IMR-90 (cell line): ENCODE data around the gene KLF7. TPM values are rescaled to one million over a fixed set of nuclear protein-coding genes. Genes with fewer than 3 reads are reported as not detected.

Experiments used
- ATAC-seq: fragments of 200-7000 bp; cut with Tn5 transposase; 2 replicates; pipeline ENCODE4 v1.9.1; 2020; ENCODE audit warnings: low read depth, mild to moderate bottlenecking, moderate library complexity
- BruUV-seq: library from RNA; stranded (reverse); fragments of 400-500 nt; replicated peaks from 2 replicates; lab custom pipeline; 2021; lab: Mats Ljungman, UMichigan
- CTCF ChIA-PET: fragments of 300-600 bp; formaldehyde crosslinking; extraction: SDS; loops from one replicate; lab custom pipeline; 2021; ENCODE audit warnings: antibody characterized with exemption; lab: Yijun Ruan, JAX
- POLR2A ChIA-PET: fragments of 300-600 bp; sonication (Branson Sonifier 250); formaldehyde crosslinking; loops from one replicate; lab custom pipeline; 2022; ENCODE audit warnings: antibody characterized with exemption; ENCODE audit not compliant: unreplicated experiment; lab: Charles Lee
- DNase-seq: peaks from one replicate; pipeline ENCODE4 v3.0.0; 2013
- H2AFZ ChIP-seq: replicated peaks from 2 replicates; pipeline ENCODE3; 2013; ENCODE audit warnings: low read length, mild to moderate bottlenecking; ENCODE audit not compliant: poor library complexity
- H2AK5ac ChIP-seq: 2 replicates; pipeline ENCODE4 v1.6.1; 2013; ENCODE audit warnings: low read depth, low read length, inconsistent platforms
- H2AK9ac ChIP-seq: replicated peaks from 2 replicates; pipeline ENCODE3; 2013; ENCODE audit warnings: mild to moderate bottlenecking, low read depth, low read length, moderate library complexity; ENCODE audit not compliant: poor library complexity
- H2BK120ac ChIP-seq: 2 replicates; pipeline ENCODE4 v1.6.1; 2013; ENCODE audit warnings: low read depth, low read length, inconsistent platforms
- H2BK15ac ChIP-seq: 3 replicates; pipeline ENCODE4 v1.6.1; 2013; ENCODE audit warnings: low read depth, low read length, inconsistent platforms
- H2BK20ac ChIP-seq: 2 replicates; pipeline ENCODE4 v1.6.1; 2013; ENCODE audit warnings: low read depth, mild to moderate bottlenecking, inconsistent platforms, low read length, moderate library complexity
- H2BK5ac ChIP-seq: 2 replicates; pipeline ENCODE4 v1.6.1; 2013; ENCODE audit warnings: mild to moderate bottlenecking, low read depth, low read length, inconsistent platforms; ENCODE audit not compliant: poor library complexity, severe bottlenecking
- H3K14ac ChIP-seq: replicated peaks from 2 replicates; pipeline ENCODE4 v1.6.1; 2013; ENCODE audit warnings: low read depth, low read length, inconsistent platforms
- H3K18ac ChIP-seq: 2 replicates; pipeline ENCODE4 v1.6.1; 2013; ENCODE audit warnings: low read depth, low read length, control low read depth
- H3K23ac ChIP-seq: 2 replicates; pipeline ENCODE4 v1.6.1; 2013; ENCODE audit warnings: low read depth, low read length, inconsistent platforms
- H3K27ac ChIP-seq: 2 replicates; pipeline ENCODE4 v1.5.1; 2013; ENCODE audit warnings: mild to moderate bottlenecking, control low read depth, low read length; ENCODE audit not compliant: insufficient read depth
- H3K27me3 ChIP-seq: 2 replicates; pipeline ENCODE4 v1.6.1; 2013; ENCODE audit warnings: low read length; ENCODE audit not compliant: control insufficient read depth, insufficient read depth
- H3K36me3 ChIP-seq: 2 replicates; pipeline ENCODE4 v1.6.1; 2013; ENCODE audit warnings: low read length, mixed read lengths; ENCODE audit not compliant: control insufficient read depth, insufficient read depth
- H3K4ac ChIP-seq: 2 replicates; pipeline ENCODE4 v1.6.1; 2013; ENCODE audit warnings: low read depth, low read length, inconsistent platforms
- H3K4me1 ChIP-seq: 2 replicates; pipeline ENCODE4 v1.6.1; 2013; ENCODE audit warnings: low read length, mixed read lengths; ENCODE audit not compliant: control insufficient read depth, insufficient read depth
- H3K4me2 ChIP-seq: 2 replicates; pipeline ENCODE4 v1.6.1; 2013; ENCODE audit warnings: low read depth, mild to moderate bottlenecking, control low read depth, low read length, moderate library complexity
- H3K4me3 ChIP-seq: 2 replicates; pipeline ENCODE4 v1.5.1; 2013; ENCODE audit warnings: low read depth, mild to moderate bottlenecking, control low read depth, low read length, moderate library complexity; ENCODE audit not compliant: insufficient read depth
- H3K56ac ChIP-seq: 2 replicates; pipeline ENCODE4 v1.6.1; 2013; ENCODE audit warnings: low read length, inconsistent platforms; ENCODE audit not compliant: insufficient read depth; ENCODE audit errors: extremely low read depth
- H3K79me1 ChIP-seq, 2 experiments: 2 replicates each; pipeline ENCODE4 v1.6.1; 2013; ENCODE audit warnings: low read length in 2 of 2, inconsistent platforms in 1 of 2, low read depth in 1 of 2
- H3K9ac ChIP-seq: 2 replicates; pipeline ENCODE4 v1.6.1; 2013; ENCODE audit warnings: low read depth, low read length, control low read depth
- H3K9me1 ChIP-seq: 2 replicates; pipeline ENCODE4 v1.6.1; 2013; ENCODE audit warnings: low read length, inconsistent platforms; ENCODE audit not compliant: insufficient read depth
- H3K9me3 ChIP-seq: 2 replicates; pipeline ENCODE4 v1.6.1; 2013; ENCODE audit warnings: low read length; ENCODE audit not compliant: control insufficient read depth, insufficient read depth
- H4K20me1 ChIP-seq: 2 replicates; pipeline ENCODE4 v1.6.1; 2013; ENCODE audit warnings: low read length, inconsistent platforms; ENCODE audit not compliant: insufficient read depth
- H4K5ac ChIP-seq: 2 replicates; pipeline ENCODE4 v1.6.1; 2013; ENCODE audit warnings: mild to moderate bottlenecking, low read depth, low read length, control low read depth
- H4K8ac ChIP-seq, 2 experiments: 2 replicates each; pipeline ENCODE4 v1.6.1; 2013; ENCODE audit warnings: low read depth in 2 of 2, low read length in 2 of 2, control low read depth in 1 of 2, inconsistent platforms in 1 of 2
- H4K91ac ChIP-seq: 2 replicates; pipeline ENCODE4 v1.6.1; 2013; ENCODE audit warnings: low read depth, low read length, inconsistent platforms; ENCODE audit not compliant: insufficient read depth
- CEBPB ChIP-seq: IDR thresholded peaks from 2 replicates; pipeline ENCODE4 v1.6.1; 2012; ENCODE audit warnings: low read depth, low read length, improper control_type of control experiment
- CHD1 ChIP-seq: IDR thresholded peaks from 2 replicates; pipeline ENCODE4 v1.6.1; 2012; ENCODE audit warnings: low read depth, low read length, improper control_type of control experiment
- MAFK ChIP-seq: IDR thresholded peaks from 2 replicates; pipeline ENCODE4 v1.6.1; 2012; ENCODE audit warnings: low read depth, low read length, improper control_type of control experiment
- MXI1 ChIP-seq: IDR thresholded peaks from 2 replicates; pipeline ENCODE4 v1.6.1; 2012; ENCODE audit warnings: low read depth, mild to moderate bottlenecking, low read length, moderate library complexity, borderline replicate concordance
- POLR2A ChIP-seq: IDR thresholded peaks from 2 replicates; pipeline ENCODE4 v1.6.1; 2012; ENCODE audit warnings: mild to moderate bottlenecking, low read depth, low read length
- RFX5 ChIP-seq: IDR thresholded peaks from 2 replicates; pipeline ENCODE4 v1.8.0; 2012; ENCODE audit warnings: low read depth, mild to moderate bottlenecking, low read length, moderate library complexity
- WGBS, 2 experiments: methylation state at CpG; one replicate each; pipeline versions ENCODE4 v1.1.5 to v1.1.7; 2013; ENCODE audit warnings: missing lambda C conversion rate in 2 of 2; ENCODE audit not compliant: insufficient read length in 1 of 2; ENCODE audit errors: extremely low coverage in 2 of 2; 5-methylcytosine and 5-hydroxymethylcytosine counted together
- dilution Hi-C: fragments of 300-500 bp; cut with HindIII; formaldehyde crosslinking; loops from one replicate; pipeline ENCODE4 v1.14.3; 2018; ENCODE audit warnings: low sequenced_read_pairs; ENCODE audit not compliant: unreplicated experiment
- in situ Hi-C: fragments of 300-500 bp; cut with MboI; formaldehyde crosslinking; loops from 3 replicates; pipeline ENCODE4 v1.14.3; 2019; ENCODE audit warnings: low sequenced_read_pairs, inconsistent platforms, mixed read lengths
- intact Hi-C: fragments of 100-400 bp; cut with micrococcal nuclease; formaldehyde crosslinking; loops from 2 replicates; pipeline ENCODE4 v1.10.0; 2022
- polyA plus RNA-seq, 3 experiments: library from polyadenylated mRNA; depleted of rRNA; stranded (reverse); fragments of >200 nt; gene quantifications; 2 replicates each; pipeline ENCODE4 v1.2.3, GENCODE V29; 2012; ENCODE audit warnings: low replicate concordance in 1 of 3
- total RNA-seq: library from RNA; depleted of rRNA; stranded (reverse); fragments of >200 nt; gene quantifications from 2 replicates; pipeline ENCODE4 v1.2.3, GENCODE V29; 2012
- TF ChIP-seq, protein P1 (sequence below): conservative IDR thresholded peaks from 2 replicates; pipeline ENCODE4 v1.5.1; 2012; ENCODE audit warnings: mild to moderate bottlenecking, low read depth, low read length, improper control_type of control experiment
- TF ChIP-seq, protein P2 (sequence below): fragments of 150-350 bp; IDR thresholded peaks from 2 replicates; pipeline ENCODE4 v1.6.1; 2016; ENCODE audit warnings: low read depth, mild to moderate bottlenecking, low read length, moderate library complexity, borderline replicate concordance
- TF ChIP-seq, protein P3 (sequence below): fragments of 150-350 bp; IDR thresholded peaks from 2 replicates; pipeline ENCODE4 v1.6.1; 2017; ENCODE audit warnings: mild to moderate bottlenecking, antibody characterized with exemption, low read length, low read depth

Gene KLF7
- total and polyA plus RNA-seq, 2 of the 4 experiments (the other 2 are of a cell fraction): 23.1 to 28.5 TPM

DNA sequence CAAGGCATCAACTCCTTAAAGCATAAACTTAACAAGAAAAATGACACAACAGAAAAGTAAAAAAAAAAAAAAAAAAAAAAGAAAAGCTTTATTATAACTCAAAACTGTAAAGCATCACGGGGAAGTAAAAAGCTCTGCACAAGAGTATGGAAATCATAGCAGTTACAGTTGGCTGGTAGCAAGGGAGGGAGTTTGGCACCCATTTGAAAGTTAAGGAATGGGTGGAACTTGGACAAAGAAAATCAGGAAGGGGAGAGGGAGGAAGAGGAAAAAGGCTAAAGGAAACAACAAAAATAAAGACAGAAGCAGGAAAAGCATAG lies 8.6 kb downstream of the KLF7 start:
- ATAC-seq: no peak
- Histone ChIP-seq H3K18ac (no peak overlapping the region), H3K14ac (no peak overlapping the region), H3K4me2 (no peak overlapping the region), H3K9ac (no peak overlapping the region; the same call in 1 of the 2 replicates), H2BK20ac (no peak overlapping the region), H3K4me3 (no peak overlapping the region), H4K5ac (no peak overlapping the region), H2BK5ac (peak overlapping the region; percentile 32), H4K91ac (no peak overlapping the region), H3K36me3 (peaks cover 3% of the 10 kb centered on the region; the same call in 1 of the 2 replicates), H3K79me1 (peaks cover 0 to 91% of the 10 kb centered on the region in 2 experiments; a peak in 3 of 4 replicates), H3K4ac (no peak overlapping the region), H3K56ac (no peak overlapping the region), H3K23ac (no peak overlapping the region), H3K27me3 (no peaks in the 10 kb centered on the region), H3K9me1 (peaks cover 42% of the 10 kb centered on the region), H4K8ac (no peak overlapping the region), H4K20me1 (peaks cover 99% of the 10 kb centered on the region), H3K4me1 (peaks cover 29% of the 10 kb centered on the region), H2BK15ac (no peak overlapping the region), H2AK9ac (no peak overlapping the region), H2BK120ac (no peak overlapping the region), H2AFZ (no peak overlapping the region), H2AK5ac (no peak overlapping the region), H3K9me3 (no peaks in the 10 kb centered on the region), H3K27ac (no peak overlapping the region)
- no CpG with 5 or more reads among the region's 1 CpG for WGBS, 2 experiments
- ChIA-PET POLR2A (interaction anchor here (0.7 to 0.9 kb wide), 2 partner anchors 9 to 306 kb away, joined by 4 to 12 read pairs; partner anchors contain the start of gene KLF7), CTCF (no interaction called here)
- dilution Hi-C loops (no loop called here), intact Hi-C loops (no loop called here), in situ Hi-C loops (loop anchor here (25.0 kb wide), 1 partner anchor 555 kb away; the partner anchor contains the start of gene CCNYL1)
- DNase-seq: no peak
- BruUV-seq: no TSS peak
- TF ChIP-seq POLR2A (no peak), MAFK (no peak), MXI1 (no peak), CHD1 (no peak), CEBPB (no peak), RFX5 (no peak)
- TF ChIP-seq, protein P1, sequence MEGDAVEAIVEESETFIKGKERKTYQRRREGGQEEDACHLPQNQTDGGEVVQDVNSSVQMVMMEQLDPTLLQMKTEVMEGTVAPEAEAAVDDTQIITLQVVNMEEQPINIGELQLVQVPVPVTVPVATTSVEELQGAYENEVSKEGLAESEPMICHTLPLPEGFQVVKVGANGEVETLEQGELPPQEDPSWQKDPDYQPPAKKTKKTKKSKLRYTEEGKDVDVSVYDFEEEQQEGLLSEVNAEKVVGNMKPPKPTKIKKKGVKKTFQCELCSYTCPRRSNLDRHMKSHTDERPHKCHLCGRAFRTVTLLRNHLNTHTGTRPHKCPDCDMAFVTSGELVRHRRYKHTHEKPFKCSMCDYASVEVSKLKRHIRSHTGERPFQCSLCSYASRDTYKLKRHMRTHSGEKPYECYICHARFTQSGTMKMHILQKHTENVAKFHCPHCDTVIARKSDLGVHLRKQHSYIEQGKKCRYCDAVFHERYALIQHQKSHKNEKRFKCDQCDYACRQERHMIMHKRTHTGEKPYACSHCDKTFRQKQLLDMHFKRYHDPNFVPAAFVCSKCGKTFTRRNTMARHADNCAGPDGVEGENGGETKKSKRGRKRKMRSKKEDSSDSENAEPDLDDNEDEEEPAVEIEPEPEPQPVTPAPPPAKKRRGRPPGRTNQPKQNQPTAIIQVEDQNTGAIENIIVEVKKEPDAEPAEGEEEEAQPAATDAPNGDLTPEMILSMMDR: no peak
- TF ChIP-seq, protein P2, sequence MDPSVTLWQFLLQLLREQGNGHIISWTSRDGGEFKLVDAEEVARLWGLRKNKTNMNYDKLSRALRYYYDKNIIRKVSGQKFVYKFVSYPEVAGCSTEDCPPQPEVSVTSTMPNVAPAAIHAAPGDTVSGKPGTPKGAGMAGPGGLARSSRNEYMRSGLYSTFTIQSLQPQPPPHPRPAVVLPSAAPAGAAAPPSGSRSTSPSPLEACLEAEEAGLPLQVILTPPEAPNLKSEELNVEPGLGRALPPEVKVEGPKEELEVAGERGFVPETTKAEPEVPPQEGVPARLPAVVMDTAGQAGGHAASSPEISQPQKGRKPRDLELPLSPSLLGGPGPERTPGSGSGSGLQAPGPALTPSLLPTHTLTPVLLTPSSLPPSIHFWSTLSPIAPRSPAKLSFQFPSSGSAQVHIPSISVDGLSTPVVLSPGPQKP: no peak
- TF ChIP-seq, protein P3, sequence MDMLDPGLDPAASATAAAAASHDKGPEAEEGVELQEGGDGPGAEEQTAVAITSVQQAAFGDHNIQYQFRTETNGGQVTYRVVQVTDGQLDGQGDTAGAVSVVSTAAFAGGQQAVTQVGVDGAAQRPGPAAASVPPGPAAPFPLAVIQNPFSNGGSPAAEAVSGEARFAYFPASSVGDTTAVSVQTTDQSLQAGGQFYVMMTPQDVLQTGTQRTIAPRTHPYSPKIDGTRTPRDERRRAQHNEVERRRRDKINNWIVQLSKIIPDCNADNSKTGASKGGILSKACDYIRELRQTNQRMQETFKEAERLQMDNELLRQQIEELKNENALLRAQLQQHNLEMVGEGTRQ: no peak
